Suppressor macrophage (primary cell): Measurements from ENCODE around the gene CTTN.

ENCODE experiments used
- DNase-seq, 4 experiments: peaks; one replicate each; pipeline ENCODE4 v3.0.0-alpha.2; 2020 to 2022
- total RNA-seq, 17 experiments: gene quantifications; one replicate each; lab custom pipeline; 2026; ENCODE audit warnings: mixed read lengths in 6 of 17, inconsistent platforms in 3 of 17; lab: John Stamatoyannopoulos, UW

CTTN gene
- total RNA-seq = 44.9 to 134 (median 88.4) reads per million in 17 experiments

DNA sequence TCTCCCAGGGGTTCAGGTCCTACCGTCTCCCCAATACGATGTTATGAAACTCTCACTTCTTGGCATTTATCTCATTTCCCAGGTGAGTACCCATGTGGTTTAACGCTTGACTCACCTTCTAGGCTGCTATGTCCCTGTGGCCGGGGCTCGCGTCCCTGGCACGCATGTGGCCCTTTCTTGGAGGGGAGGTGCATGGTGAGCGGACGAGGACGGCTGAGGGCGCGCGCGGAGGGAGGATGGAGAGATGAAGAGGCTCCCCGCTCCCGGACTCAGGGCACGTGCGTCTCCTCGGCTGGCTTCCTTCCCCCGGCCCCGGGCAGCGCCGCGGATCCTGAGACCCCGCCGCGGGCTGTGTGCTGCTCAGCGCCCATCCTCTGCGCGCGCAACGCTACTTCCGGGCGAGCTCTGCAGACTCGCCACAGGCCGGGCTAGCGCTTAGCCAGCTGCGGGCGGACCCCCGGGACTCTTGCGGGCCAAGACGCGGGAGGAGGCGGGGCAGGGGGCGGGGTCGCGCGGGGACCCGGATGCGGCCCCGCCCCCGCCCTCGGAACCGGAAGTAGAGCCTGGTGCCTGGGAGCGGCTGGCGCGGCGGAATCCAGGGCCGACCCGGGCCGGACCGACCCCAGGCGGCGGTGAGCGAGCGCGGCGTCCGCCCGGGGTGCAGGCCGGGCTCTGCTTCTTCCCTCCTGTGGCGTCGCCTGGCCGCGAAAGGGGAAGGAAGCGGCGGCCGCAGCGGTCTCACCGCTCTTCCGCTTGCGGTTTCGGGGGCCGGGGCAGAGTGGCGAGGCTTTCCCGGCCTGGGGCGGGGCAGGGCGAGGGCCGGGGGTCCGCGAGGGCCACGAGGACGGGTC, at the start of gene CTTN:
Gene CTTN (plus strand): TSS at position 547 of the 851 bp plus-strand sequence. CDS start 8,769 bp downstream, outside the sequence.
- DNase-seq = peak; percentile 69 to 90 (median 84)

DNA sequence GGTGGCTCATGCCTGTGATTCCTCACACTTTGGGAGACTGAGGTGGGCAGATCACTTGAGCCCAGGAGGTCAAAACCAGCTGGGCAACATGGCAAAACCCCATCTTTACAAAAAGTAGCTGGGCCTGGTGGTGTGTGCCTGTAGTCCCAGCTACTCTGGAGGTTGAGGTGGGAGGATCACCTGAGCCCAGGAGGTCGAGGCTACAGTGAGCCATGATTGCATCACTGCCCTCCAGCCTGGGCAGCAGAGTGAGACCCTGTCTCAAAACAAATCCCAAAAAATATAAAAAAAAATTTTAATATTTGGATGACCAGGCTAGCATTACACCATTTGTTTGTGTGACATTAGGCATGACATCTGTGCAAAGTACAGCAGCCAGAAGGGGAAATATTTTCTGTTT, 49.7 kb upstream of the CTTN start:
- DNase-seq = no peak

DNA sequence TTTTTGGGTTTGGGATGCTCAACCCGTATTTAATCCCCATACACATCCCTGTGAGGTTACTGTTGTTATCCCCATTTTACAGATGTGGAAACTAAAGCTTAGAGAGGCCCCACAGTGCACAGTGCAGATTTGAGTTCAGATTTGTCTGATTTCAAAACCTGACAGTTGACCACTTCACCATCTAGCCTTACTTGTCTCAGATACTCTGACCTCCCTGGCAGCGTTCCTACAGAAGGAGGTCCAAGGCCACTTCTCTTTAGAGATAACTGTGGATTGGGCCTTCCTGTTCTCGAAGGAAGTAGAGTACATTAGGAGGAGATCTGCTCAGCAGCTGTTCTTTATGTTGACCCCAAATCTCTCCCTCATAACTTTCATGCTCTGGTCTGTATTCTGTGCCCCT, 46.7 kb upstream of the CTTN start:
- DNase-seq = no peak

DNA sequence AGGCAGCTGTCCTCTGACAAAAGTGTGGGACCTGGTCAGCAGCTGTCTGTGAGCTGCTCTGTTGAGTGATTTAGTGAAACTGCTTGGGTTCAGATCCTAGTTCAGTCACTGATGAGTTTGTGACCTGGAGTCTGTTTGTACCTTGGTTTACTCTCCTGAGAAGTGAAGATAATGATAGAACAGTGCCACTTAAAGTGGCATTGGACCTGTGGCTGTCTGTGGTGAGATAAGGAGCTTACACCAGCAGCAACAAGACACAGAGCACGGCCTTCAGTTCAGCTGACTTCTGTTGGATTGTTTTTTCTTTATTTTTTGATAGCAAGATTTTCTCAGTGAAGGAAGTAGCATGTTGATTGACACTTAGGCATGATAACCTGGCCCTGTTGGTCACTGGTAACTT, 46.2 kb upstream of the CTTN start:
- no peak for DNase-seq

DNA sequence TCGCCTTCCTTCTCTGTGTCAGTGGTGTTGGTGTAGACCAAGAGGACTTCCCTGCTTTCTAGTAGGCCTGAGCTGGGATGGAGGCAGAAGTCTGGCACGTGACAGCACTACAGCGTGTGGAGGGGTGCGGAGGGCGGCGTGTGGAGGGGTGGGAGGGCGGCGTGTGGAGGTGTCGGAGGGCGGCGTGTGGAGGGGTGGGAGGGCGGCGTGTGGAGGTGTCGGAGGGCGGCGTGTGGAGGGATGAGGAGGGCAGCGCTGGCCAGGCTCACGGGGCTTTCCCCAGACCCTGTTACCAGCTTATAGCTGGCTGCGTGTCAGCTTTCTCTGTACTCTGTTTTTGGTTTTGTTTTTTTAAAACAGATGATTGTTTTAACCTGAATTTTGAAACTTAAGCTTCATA, 45.7 kb upstream of the CTTN start:
- DNase-seq = no peak

DNA sequence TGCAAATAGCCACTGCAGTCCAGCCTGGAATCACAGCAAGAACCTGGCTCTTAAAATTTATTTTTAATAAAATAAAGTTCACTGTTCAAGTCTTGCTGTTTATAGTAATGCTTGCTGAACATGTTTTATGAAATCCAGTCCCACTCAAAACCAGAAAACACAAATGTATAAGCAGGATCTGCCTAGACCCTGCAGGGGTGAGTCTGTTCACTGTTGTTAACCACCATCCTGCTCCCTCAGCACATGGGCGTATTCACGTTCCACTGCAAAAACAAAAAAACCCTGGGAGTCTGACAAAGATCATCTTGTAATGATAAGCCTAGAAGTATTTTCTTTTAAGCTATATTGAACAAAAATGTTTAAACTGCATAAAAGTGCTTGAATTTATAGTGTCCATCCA, 45.0 kb upstream of the CTTN start:
- no peak for DNase-seq

DNA sequence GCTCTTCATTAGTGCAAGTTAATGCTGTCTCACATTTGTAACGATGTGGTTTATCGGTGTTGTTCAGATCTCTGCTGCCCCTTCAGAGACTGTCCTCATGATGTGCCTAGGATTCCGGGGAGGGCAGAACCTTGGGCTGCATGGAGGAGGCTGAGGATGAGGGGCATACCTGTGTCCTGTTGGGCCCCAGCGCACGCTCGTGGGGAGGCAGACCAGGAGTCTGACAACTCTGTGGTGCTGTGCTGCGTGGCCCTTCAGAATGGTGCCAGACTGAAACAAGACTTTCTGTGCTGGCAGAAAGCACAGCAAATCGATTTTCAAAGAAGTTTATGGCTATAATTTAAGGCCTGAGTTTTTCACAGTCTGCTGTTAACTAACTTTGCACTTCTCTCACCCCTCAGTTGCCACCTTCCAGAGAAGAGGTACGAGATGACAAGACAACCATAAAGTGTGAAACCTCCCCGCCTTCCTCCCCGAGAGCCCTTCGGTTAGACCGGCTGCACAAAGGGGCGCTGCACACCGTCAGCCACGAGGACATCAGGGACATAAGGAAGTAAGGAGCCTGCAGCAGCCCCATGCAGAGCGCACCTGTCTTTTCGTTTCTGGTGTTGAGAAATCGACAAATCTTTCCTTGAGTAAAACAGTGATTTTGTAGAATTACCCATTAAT, 44.3 kb upstream of the CTTN start:
- no peak for DNase-seq

DNA sequence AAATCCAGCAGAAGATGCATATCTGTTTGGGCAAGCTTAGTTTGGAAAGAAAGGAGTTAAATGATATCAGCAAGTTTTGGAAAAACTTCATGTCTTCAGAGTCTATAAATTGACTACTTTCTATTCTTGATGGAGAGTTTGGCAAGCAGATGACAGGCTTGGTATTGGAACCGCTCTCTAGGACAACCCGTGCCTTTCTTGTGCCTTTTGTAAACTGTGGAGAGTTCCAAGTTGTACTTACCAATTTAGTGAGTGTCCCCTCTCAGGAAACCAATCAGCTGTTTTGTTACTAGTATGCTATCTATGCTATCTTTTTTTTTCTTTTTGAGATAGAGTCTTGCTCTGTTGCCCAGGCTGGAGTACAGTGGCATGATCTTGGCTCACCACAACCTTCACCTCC, 43.7 kb upstream of the CTTN start:
- no peak for DNase-seq

DNA sequence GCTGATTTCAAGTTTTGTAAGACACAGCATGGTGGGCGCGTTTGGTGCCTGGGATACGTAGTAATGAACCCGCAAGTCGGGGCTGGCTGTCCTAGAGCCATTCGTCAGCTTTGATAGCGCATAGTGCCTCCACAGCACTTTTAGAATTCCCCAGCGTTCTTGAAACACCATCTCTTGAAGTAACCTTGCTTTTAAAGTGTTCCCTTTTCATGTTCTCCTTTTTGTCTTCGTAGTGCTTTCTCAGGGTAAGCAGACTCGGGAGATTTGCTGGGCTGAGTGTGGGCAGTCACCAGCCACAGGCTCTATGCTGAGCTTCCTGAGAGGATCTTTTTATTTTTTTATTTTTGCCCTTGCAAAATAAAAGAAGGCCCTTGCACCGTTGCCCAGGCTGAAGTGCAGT, 39.6 kb upstream of the CTTN start:
- DNase-seq = peak; percentile 79 to 95 (median 91)

DNA sequence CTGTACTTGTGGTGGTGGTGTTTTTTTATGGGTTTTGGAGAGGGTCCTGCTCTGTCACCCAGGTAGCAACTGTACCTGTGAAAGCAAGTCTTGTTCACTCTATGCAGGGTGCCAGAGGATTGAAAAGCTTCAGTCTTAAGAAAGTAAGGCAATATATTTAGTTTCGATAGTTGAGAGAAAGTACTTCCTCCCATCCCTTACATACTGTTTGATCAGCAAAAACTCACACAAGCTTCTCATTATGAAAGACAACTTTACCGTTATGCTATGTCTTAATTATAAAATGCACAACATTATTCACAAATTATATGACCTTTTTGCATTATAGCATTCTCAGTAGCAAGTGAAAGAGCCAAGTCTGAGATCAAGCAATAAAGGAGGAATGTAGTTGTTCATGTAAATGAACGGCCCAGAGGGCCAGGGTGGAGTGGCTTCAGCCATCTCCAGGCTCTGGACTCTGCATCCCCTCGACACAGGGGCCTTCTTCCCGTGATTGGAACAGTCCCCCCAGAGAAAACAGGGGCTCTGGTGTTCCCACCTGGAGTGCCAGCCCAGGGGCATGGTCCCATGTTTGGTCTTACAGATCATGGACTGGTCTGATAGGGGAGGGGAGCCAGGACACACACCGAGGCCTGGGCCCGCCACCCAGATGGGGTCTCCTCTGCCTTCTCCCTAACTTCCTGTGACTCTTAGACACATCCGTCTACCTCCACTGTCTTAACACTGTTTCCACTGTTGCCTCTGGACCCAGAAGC, 38.7 kb upstream of the CTTN start:
- DNase-seq = peak in 2 of 4 experiments; percentile 40 to 56

DNA sequence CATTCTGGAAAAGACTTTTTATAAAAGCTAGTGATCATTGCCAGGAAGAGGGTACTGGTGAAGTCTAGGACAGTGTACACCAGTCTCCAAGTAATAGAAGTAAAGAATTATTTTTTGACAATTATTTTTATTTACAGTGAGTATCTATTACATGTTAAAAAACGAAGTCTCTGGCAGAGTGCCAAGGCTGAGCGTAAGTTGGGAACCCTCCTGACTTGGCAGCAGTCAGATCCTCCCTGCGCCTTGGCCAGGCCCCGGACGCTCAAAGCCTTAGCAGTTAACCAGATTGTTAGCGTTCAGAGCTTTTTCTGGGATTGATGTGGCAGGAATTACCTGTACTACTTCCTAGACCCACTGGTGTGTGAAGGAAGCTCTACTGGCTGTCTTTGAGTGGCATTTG, 38.1 kb upstream of the CTTN start:
- no peak for DNase-seq

DNA sequence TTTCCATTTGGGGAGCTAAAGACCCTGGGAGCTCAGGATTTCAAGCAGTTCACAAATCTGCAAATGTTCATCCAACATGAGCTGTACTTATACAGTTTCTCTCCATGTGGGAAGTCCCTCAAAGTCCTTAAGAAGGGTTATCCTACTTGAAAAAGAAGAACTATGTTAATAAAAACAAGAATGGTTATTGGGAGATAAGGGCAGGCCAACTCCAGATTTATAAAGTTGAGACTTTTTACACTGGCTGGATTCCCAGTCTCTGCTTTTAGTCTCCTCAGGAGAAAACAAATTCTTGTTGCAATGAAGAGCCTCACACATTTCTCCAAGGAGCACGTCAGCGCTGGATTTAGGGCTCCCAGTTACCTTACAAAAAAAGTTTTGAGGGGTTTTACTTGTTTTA, 34.2 kb upstream of the CTTN start:
- DNase-seq = no peak

DNA sequence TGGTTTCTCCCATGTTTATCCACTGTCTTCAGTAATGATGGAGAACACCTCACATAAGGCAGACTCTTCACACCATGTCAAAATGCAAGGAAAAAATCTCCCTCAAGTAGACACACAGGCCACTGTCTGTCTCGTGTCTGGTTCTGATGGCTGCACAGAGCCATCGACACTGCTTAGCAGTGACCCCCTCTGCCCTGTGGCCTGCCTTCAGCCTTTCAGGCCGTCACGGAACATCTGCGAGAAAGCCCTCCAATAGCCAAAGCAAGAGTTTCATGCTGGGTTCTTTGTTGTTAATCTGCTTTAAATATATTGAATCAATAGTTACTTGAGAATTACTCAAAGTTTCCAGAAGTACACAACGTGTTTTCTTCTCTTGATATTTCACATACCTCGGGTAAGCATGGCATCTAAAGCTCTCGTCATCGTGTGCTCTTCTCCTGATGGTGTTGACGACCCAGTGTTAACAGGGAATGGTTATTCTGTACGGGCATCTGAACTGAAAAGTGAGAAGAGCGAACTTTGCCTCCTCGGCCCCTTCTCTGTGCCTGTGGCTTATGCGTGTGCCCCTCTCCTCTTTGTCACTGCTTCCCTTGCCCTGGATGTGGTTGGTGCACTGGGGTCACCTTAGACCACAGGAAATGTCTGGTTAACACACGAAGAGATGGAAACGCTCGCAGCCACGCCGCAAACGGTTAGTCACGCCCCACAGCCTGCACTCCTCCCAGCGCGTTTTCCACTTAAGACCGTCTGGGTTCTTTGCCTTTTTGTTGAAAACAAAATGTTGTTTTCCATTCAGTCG, 33.4 kb upstream of the CTTN start:
- no peak for DNase-seq

DNA sequence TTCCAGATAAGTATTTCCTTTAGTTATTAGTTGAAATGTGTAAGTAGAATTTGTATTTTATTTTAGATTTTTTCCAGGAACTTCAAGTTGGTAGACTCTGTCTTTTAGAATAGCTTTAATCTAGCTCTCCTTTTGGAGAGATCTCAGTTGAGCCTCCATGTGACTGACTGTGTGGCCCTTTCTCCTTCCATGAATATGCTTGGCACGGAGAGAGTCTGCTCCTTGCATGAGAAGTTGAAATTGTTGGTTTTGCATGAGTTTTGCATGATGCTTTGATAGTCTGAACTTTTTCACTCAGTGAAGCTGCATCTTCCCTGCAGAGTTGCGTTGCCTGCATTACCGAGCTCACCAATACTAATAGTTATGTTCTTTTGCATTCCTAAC, 32.8 kb upstream of the CTTN start:
- DNase-seq = no peak

DNA sequence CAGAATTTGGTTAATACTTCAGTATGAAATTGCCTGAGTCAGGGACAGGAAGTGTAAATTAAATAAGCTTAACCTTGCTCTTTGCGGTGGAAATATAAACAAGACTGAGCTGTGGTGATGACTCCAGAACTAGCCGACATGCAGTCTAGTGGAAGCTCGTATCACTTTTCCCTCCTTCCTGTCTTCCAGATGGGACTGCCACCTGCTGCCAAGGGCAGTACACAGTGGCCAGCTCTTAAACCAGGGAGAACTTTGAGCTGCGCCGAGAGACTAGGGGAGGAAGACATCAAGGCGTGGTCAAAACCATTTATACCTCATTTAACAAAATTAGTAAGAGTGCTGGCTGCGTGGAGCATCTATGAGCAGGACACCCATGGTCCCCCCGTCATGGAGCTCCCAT, 31.3 kb upstream of the CTTN start:
- no peak for DNase-seq

DNA sequence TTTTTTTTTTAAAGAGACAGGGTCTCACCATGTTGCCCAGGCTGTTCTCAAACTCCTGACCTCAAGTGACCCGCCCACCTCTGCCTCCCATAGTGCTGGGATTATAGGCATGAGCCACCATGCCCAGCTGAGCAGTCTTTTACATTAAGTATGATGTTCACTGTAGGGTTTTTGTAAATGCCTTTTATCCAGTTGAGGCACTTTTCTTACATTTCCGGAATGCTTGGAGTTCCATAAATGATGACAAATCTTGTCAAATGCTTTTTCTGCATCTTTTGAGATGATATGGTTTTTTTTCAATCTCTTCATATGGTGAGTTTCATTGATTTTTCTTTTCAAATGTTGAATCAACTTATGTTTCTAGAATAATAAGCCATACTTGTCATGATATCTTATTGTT, 29.4 kb upstream of the CTTN start:
- no peak for DNase-seq

DNA sequence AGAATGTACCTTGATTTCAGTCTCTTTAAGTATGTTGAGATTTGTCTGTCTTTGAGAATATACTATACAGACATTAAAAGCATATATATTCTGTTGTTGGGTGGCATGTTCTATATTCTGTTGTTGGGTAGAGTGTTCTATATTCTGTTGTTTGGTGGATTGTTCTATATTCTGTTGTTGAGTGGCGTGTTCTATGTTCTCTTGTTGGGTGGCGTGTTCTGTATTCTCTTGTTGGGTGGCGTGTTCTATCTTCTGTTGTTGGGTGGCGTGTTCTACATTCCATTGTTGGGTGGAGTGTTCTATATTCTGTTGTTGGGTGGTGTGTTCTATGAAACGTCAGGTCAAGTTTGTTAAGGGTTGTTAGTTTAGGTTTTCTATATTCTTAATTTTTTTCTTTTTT, 27.1 kb upstream of the CTTN start:
- no peak for DNase-seq

DNA sequence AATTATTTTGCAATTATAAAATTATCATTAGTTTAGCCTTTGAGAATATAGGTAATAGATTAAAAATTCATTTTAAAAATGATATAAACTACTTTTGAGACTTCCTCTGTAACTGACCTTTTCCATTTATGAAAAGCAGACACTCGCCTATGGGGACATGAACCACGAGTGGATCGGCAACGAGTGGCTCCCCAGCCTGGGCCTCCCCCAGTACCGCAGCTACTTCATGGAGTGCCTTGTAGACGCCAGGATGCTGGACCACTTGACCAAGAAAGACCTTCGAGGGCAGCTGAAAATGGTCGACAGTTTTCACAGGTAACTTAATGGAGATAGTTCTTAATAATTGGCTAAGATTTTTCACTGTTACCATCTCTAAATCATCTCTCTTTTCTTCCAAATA, 26.3 kb upstream of the CTTN start:
- no peak for DNase-seq

DNA sequence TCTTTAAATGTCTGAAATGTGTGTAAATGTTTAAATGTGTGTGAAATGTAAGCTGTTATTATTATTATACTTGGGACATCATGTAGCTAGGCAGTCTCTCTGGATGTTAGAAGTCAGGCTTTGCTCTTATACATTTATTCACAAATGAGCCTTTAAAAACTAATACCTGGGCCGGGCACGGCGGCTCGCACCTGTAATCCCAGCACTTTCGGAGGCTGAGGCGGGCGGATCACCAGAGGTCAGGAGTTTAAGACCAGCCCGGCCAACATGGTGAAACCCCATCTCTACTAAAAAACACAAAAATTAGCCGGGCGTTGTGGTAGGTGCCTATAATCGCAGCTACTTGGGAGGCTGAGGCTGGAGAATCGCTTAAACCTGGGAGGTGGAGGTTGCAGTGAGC, 21.7 kb upstream of the CTTN start:
- DNase-seq = no peak

DNA sequence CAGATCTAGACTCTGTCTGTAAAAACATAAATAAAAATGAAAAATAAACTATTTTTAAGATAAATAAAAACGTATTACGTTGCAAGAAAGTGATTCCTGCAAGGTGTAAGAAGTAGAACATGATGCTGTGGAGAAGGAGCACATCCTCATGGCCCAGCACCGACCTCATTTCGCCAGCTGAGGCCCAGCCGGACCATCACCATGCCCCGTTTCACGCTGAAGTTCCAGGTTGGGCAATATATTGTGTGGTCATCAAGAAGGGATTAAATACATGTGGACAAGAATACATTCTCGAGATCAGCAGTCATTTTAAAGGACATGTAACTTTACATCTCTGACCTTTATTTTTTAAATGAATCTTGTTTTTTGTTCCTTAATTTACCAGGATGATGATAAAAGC, 20.7 kb upstream of the CTTN start:
- DNase-seq = no peak

DNA sequence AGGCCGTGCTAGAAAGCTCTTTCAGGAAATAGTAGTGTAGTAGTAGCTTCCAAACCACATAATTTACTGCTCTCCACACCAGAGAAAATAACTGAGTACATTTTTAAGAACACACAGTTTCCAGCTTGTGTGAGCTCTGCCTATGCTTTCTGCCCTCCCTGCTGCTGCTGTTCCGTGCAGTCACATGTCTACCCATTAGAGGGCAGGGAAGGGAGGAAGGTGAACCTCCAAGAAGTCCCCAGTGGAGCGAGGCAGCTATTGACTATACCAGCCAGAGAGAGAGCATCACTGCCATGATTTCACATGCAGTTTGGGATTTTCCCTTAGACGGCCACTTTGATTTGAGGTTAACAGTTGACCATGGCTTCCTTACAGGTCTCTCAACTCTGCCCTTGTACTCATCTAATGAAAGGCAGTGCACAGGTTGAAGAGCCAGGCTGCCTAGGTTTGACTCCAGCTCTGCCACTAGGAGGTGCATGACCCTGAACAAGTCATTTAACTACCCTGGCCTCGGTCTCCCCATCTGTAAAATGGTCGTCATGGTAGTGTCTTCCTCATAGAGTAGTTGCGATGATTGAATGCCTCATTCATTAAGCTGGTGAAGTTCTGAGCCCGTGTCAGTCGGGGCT, 19.7 kb upstream of the CTTN start:
- no peak for DNase-seq

DNA sequence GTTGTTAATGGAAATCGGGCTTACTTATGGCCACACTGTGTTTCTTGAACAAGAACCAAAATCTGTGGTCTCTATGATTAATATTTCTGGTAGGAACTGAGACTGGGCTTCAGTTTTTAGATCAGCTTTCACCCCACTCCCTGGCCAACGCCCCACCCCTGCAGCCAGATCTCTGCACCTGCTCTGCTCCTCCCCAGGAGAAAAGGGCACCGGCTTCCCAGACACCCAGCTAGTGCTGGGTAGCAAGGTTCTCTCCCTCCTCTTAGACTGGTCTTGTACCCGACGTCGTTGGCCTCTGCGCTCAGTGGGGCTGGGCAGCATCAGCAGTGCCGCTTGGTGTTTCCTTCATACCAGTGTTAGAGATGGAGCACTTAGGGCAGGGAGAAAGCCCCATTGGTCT, 17.0 kb upstream of the CTTN start:
- no peak for DNase-seq
